GM18868 (cell line): ENCODE data around the gene STRIT1.
"Not testable (repeated sequence)": the region's sequence is repeated elsewhere in the genome, so short reads cannot be mapped to it uniquely, and the experiment has no call there.

ENCODE experiments used
- ATAC-seq: cut with Tn5 transposase; IDR thresholded peaks from one replicate; pipeline ENCODE4 v1.9.1; 2021; ENCODE audit warnings: mild to moderate bottlenecking, moderate library complexity; ENCODE audit not compliant: unreplicated experiment

STRIT1 gene

GRCh38 chr3:155313916-155314315, 20.4 kb upstream of the STRIT1 start:
- ATAC-seq, result no peak

DNA sequence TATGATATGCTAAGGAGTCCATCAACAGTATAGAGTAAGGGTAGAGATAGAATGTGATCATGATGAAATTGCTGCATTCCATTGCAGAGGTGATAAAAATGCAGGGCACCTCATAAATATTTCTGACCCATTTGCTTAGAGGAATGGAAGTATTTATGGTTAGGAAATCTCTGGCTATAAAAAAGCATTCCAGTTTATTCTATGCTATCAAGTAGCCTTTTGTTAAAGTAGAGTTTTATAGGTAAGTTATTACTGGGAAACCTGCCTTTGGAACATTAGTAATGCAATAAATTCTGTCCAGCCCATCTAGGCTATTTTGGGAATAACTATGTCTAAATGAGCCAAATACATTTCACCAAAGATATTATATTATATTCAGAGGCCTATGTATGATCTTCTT, 19.8 kb upstream of the STRIT1 start:
- no peak for ATAC-seq

DNA sequence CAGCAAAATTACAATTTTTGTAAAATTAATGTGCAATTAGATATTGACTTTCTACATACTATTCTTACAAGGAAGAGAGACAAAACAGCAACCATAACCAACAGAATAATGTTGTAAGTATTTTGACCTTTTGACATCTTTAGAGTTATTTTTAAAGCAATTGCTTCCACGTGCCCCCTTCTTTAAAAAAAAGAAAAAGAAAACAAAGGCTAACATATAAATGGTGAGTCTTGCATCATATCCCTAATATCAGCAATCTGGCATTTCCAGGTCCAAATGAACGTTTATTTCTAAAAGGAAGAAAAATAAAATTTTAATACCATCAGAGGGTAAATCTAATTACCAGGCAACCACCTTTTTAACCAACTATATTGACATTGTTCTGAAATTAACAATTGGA, 19.3 kb upstream of the STRIT1 start:
- ATAC-seq, result no peak

DNA sequence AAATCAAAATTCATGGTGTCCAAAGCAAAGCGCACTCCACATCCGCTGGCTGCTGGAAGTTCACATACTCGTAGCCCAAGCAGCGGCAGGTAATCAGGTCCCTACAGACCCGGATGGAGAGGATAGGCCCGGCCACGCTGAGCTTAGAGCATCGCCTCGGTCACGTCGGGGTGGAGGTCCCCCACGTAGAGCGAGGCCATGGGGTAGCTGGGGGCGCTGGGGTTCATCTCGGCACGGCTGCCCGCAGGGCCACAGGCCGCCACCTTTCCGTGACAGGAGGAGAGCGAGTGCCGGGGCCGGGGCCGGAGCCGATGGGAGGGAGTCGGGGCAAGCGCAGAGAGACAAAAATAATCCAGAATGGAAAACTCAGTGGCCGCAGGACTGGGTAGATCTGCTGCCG, 16.1 kb upstream of the STRIT1 start:
- no peak for ATAC-seq

- ATAC-seq, result no peak
Measured at GRCh38 chr3:155308831-155309230, 15.3 kb upstream of the STRIT1 start.

DNA sequence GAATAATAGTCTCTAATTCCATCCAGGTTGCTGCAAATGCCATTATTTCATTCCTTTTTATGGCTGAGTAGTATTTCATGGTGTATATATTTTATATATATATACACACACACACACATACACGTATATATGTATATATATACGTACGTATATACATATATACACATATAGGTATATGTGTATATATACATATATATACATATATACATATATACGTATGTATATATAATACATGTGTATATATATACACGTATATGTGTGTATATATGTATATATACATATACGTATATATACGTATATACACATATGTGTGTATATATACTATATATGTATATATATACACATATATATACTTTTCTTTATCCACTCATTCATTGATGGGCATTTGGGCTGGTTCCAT, 13.7 kb upstream of the STRIT1 start:
- ATAC-seq, result no peak

- ATAC-seq, result no peak
Measured at GRCh38 chr3:155304394-155304793, 10.9 kb upstream of the STRIT1 start.

GRCh38 chr3:155303540-155304097, 10.1 kb upstream of the STRIT1 start:
- no peak for ATAC-seq

DNA sequence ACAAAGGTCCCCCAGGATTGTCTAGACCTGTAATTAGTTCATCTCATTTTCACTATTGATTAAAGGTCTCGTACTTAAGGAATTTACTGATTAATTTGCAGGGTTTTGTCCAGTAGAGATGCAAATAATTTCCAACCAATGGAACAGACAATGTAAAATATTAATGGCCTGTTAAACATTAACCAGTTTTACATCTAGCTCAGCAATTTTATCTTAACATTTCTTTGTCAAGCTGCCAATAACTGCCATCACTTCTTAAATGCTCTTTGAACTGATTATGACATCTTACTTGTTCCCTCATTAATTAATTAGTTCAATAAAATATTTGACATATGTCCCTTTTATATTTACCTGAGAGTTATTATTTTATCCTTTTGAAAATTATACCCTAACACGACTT, 9.4 kb upstream of the STRIT1 start:
- no peak for ATAC-seq

GRCh38 chr3:155302481-155302880, 9.0 kb upstream of the STRIT1 start:
- ATAC-seq, result no peak

DNA sequence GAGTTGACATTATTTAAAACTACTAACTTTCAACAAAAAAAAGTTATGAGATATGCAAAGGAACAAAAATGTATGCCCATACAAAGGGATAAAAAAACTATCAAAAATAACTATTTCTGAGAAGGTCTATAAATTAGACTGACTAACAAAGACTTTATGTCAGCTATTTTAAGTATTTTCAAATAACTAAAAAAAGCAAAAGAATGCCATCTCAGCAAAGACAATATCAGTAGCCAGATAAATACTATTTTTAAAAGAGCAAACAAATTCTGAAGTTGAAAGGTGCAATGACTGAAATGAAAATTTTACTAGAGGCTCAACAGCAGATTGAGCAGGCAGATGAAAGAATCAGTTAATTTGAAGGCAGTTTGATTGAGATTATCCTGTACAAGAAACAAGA, 3.6 kb upstream of the STRIT1 start:
- ATAC-seq, result no peak

- no peak for ATAC-seq
Measured at GRCh38 chr3:155296413-155296812, 2.9 kb upstream of the STRIT1 start.

- no peak for ATAC-seq
Measured at GRCh38 chr3:155292693-155293092, 790 bp downstream of the STRIT1 start.

DNA sequence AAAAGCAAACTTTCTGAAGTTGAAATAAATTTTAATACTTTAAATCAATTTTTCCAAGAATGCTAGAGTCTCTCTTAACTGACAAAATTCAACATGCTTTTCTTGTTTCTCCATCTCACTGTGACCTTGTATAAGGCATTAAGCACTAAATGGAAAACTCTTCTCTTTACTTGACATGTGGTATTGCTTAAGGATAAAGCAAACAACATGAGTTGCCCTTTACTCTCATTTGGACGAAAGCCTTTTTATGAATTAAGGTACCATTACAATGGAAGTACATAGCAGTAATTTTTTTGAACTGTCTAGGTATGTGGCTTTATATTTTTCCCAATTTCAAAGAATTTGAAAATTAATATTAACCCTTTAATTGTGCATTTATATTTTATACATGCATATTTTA, 1.4 kb downstream of the STRIT1 start:
- no peak for ATAC-seq

GRCh38 chr3:155286736-155287135, 6.7 kb downstream of the STRIT1 start:
- no peak for ATAC-seq

DNA sequence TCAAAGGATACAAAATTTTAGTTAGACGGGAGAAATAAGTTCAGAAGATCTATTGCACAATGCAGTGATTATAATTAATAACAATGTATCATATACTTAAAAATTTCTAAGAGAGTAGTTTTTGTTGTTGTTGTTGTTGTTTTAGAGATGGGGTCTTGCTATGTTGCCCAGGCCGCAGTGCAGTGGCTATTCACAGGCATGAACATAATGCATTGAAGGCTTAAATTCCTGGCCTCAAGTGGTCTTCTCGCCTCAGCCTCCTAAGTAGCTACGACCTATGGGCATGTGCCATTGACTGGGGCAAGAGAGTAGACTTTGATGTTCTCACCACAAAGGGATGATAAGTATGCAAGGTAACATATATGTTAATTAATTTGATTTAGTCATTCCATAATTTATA, 7.5 kb downstream of the STRIT1 start:
- no peak for ATAC-seq

- no peak for ATAC-seq
Measured at GRCh38 chr3:155283092-155284056, 10.1 kb downstream of the STRIT1 start.

DNA sequence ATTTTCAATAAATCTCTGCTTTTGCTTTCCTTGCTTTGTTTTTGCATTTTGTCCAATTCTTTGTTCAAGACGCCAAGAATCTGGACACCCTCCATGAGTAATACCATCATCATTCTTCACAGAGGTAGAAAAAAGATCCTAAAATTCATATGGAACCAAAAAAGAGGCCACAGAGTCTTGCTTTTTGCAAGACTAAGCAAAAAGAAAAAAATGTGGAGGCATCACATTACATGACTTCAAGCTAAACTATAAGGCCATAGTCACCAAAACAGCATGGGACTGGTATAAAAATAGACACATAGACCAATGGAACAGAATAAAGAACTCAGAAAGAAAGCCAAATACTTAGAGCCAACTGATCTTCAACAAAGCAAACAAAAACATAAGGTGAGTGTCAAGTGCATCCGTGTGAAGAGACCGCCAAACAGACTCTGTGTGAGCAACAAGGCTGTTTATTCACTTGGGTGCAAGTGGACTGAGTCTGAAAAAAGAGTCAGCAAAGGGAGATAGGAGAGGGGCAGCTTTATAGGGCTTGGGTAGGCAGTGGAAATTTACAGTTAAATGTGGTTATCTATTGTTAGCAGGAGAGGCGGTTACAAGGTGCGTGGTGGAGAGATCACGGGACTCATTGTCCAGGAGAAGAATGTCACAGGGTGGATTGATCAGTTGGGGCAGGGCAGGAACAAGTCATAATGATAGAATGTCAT, 10.9 kb downstream of the STRIT1 start:
- ATAC-seq, result no peak

DNA sequence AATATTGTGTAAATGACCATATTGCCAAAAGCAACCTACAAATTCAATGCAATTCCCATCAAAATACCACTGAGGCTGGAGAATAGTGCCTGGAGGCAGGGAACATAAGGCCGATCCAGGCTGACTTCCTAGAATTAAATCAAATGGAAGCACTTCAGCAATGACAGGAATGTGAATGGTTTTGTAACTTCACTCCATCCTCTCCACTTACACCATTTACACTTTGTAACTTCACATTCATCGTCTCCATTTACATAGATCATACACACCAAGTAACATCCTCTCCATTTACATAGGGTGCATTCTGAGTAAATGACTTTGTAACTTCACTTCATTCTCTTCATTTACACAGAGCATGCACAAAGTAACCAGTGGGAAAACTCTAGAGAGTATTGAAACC, 11.6 kb downstream of the STRIT1 start:
- ATAC-seq, result no peak

- ATAC-seq, result not testable (repeated sequence)
Measured at GRCh38 chr3:155276089-155276488, 17.4 kb downstream of the STRIT1 start.

DNA sequence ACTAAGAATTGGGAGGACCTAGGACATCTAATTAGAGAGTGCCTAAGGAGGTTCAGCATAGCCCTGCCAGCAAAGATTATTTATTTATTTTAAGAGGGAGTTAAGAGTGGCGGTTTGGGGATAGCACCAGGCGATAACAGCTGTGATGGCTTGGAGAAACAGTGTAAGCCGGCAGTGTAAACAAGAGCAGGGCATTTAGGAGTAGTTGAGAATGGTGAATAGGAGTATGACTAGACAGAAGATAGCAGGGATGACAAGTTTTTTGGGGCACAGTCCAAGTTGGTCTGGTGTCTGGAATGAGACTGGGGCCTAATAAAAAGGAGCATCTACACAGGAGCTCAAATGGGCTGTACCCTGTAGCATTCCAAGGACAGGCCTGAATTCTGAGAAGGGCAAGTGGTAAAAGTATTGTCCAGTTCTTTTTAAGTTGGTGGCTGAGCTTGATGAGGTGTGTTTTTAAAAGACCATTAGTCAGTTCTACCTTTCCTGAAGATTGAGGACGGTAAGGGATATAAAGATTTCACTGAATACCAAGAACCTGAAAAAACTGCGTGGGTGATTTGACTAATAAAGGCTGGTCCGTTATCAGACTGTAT, 18.2 kb downstream of the STRIT1 start:
- not testable (repeated sequence) for ATAC-seq
